Measurements from ENCODE around the gene TMEM86B. TPM values are rescaled to one million over a fixed set of nuclear protein-coding genes. Genes with fewer than 3 reads are reported as not detected.
A peak's percentile ranks its signal among the peaks of the same experiment; 100 is the strongest.

The TMEM86B gene
- total RNA-seq, 1 experiment from 2014 or later = 14.2 TPM

DNA sequence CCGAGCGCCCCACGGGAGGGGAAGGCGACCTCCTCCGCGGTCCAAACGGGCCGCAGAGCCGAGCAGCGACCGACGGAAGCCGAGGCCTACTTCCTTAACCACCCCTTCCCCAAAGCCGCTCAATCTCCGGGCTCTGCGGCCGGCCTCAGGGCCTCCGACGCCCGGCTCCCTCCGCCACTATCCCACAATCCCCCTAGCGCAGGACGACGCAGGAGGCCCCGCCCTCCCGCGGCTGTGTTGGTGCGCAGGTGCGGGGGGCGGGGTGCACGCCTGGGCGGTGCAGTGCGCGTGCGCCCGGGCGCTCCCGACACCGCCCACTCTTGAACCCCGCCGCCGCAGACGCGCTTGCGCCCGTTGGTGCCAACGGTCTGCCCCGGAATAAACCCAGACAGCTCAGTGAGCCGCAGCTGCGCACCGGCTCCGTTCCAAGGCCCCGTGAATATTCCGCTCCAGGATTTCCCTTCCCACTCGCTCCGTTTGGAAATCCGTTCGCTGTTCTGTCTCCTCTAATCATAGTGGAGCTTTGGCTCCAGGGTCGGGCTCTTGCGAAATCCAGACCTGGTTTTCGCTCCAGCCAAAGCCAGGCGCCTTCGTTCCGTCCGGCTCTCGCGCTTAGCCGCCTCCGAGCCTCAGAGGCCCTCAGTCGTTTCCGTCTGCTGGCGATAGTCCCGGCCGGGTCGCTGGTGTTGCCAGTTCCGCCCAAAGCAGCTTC lies 30.4 kb upstream of the TMEM86B start, which contains the start of gene PPP6R1:
Gene PPP6R1, minus strand, starts transcription at position 190 of the 712 bp plus-strand sequence. CDS start 11,914 bp downstream, outside the sequence.
- in situ Hi-C loops (cut with HindIII; ENCODE audit: low pct_unique_long_range_greater_than_20kb, low sequenced_read_pairs) = no loop called here

More for the DNA sequence above, 30.4 kb upstream of the TMEM86B start, which contains the start of gene PPP6R1:
- H3K4me3 ChIP-seq (ENCODE audit: low read depth in 2 of 2, low read length in 2 of 2) = peak within 1 kb of the TSS; percentile 81 to 96
- intact Hi-C loops (cut with micrococcal nuclease; ENCODE audit: unreplicated experiment) = no loop called here
- ATAC-seq (peak; percentile 91), DNase-seq (ENCODE audit: low read depth, low spot score) (peak; percentile 100)
- no TSS peak for BruUV-seq (replicated peaks)
- no peaks in the 10 kb centered on the region for H3K27me3 ChIP-seq (ENCODE audit: control insufficient read depth, insufficient read depth, low read length)
- POLR2A ChIA-PET = interaction anchor here (0.5 to 0.9 kb wide), 7 partner anchors 13 to 286 kb away, joined by 3 to 9 read pairs (median 4); partner anchors contain the start of genes HSPBP1 and SBK3
- H3K4me1 ChIP-seq (ENCODE audit: control insufficient read depth, insufficient read depth, low read length) = peaks cover 37% of the 10 kb centered on the region
- peaks cover 5% of the 10 kb centered on the region; the same call in 1 of the 2 replicates for H3K36me3 ChIP-seq (ENCODE audit: control insufficient read depth, insufficient read depth, low read length)
- H3K9me3 ChIP-seq (ENCODE audit: control insufficient read depth, insufficient read depth, low read depth, low read length) = no peaks in the 10 kb centered on the region
- CTCF ChIA-PET = interaction anchor here (0.5 to 0.7 kb wide), 2 partner anchors 77 to 109 kb away, joined by 5 to 13 read pairs; no protein-coding TSS in a partner anchor
- H3K27ac ChIP-seq (ENCODE audit: low read length) = peak within 1 kb of the TSS; percentile 99
- TF ChIP-seq TCF7L2 (IDR thresholded peaks at IDR 0.05; ENCODE audit: low read depth, low read length) = peak; percentile 71
- peak; percentile 78; the same call in 1 of the 2 replicates for TF ChIP-seq SIN3A (IDR thresholded peaks at IDR 0.05; ENCODE audit: borderline replicate concordance, insufficient read depth, low read depth, low read length)
- peak; percentile 97 for TF ChIP-seq POLR2AphosphoS5 (IDR thresholded peaks at IDR 0.05; ENCODE audit: low read depth, low read length)
- no peak for TF ChIP-seq CTCF (IDR thresholded peaks at IDR 0.05)
- peak in 1 of 2 experiments; percentile 15; a peak in 2 of 4 replicates for TF ChIP-seq REST (IDR thresholded peaks at IDR 0.05; ENCODE audit: insufficient read depth in 1 of 2, low read depth in 2 of 2, low read length in 1 of 2)
